K562 (cell line): ENCODE results near the gene POU2F3. TPM values are rescaled to one million over a fixed set of nuclear protein-coding genes. Genes with fewer than 3 reads are reported as not detected.

Experiments used
- ATAC-seq: fragments of 200-7000 bp; cut with Tn5 transposase; 3 replicates; pipeline ENCODE4 v1.9.1; 2020; ENCODE audit warnings: moderate library complexity
- BruUV-seq: library from RNA; stranded (reverse); fragments of 400-500 nt; replicated peaks from 2 replicates; lab custom pipeline; 2021; lab: Mats Ljungman, UMichigan
- CTCF ChIA-PET: fragments of 300-600 bp; formaldehyde crosslinking; extraction: SDS; loops from one replicate; lab custom pipeline; 2021; ENCODE audit warnings: low intra/inter-chr PET ratio; lab: Yijun Ruan, JAX
- POLR2A ChIA-PET: fragments of 300-600, 350-650 bp; sonication (Branson Sonifier 250); formaldehyde crosslinking; extraction: SDS; loops from one replicate; lab custom pipeline; 2021; ENCODE audit warnings: antibody characterized with exemption, inconsistent platforms; lab: Yijun Ruan, JAX
- DNase-seq, 4 experiments: peaks; one replicate each; pipeline versions ENCODE4 v3.0.0 to v3.0.0-alpha.2; 2011 to 2018; ENCODE audit warnings: low spot score in 3 of 4, mixed read lengths in 3 of 4; ENCODE audit errors: extremely low read depth in 1 of 4
- FAIRE-seq: peaks from 2 replicates; lab custom pipeline; 2011; peaks lifted over from hg19 to GRCh38; lab: Jason Lieb, UNC
- H2AFZ ChIP-seq: 2 replicates; pipeline ENCODE4 v1.6.0; 2011; ENCODE audit warnings: low read depth, low read length, control low read depth, inconsistent platforms
- H3K27ac ChIP-seq: fragments of 200-600 bp; 3 replicates; pipeline ENCODE4 v1.8.0; 2011; ENCODE audit warnings: low read depth, mild to moderate bottlenecking, control low read depth, inconsistent platforms, low read length, moderate library complexity, mixed read lengths; ENCODE audit errors: extremely low read depth
- H3K27me3 ChIP-seq, 2 experiments: fragments of 300-600 bp in 1 of 2; 2 replicates in 1 of 2; 3 replicates in 1 of 2; pipeline versions ENCODE4 v1.6.0 to v1.8.0; 2011; ENCODE audit warnings: inconsistent platforms in 2 of 2, low read length in 2 of 2, mild to moderate bottlenecking in 1 of 2, mixed read lengths in 1 of 2, moderate library complexity in 1 of 2; ENCODE audit not compliant: control insufficient read depth in 2 of 2, insufficient read depth in 2 of 2
- H3K36me3 ChIP-seq: fragments of 300-600 bp; 3 replicates; pipeline ENCODE4 v1.8.0; 2011; ENCODE audit warnings: mild to moderate bottlenecking, low read length, inconsistent platforms; ENCODE audit not compliant: control insufficient read depth, insufficient read depth
- H3K4me1 ChIP-seq, 2 experiments: fragments of 200-600 bp in 1 of 2; replicated peaks in 1 of 2; 2 replicates in 1 of 2; 3 replicates in 1 of 2; pipeline versions ENCODE4 v1.5.1 to v1.8.0; 2011; ENCODE audit warnings: inconsistent platforms in 2 of 2, low read length in 2 of 2, mild to moderate bottlenecking in 1 of 2, mixed read lengths in 1 of 2, moderate library complexity in 1 of 2; ENCODE audit not compliant: control insufficient read depth in 2 of 2, insufficient read depth in 2 of 2
- H3K4me2 ChIP-seq: 2 replicates; pipeline ENCODE4 v1.6.1; 2011; ENCODE audit warnings: low read length, control low read depth, inconsistent platforms, mixed read lengths; ENCODE audit not compliant: insufficient read depth
- H3K4me3 ChIP-seq: fragments of 200-600 bp; sonication (generic), shearing (Covaris generic); 2 replicates; pipeline ENCODE4 v1.5.1; 2016; ENCODE audit warnings: control low read depth, inconsistent platforms
- H3K79me2 ChIP-seq: fragments of 200-600 bp; 3 replicates; pipeline ENCODE4 v1.8.0; 2011; ENCODE audit warnings: low read length, inconsistent platforms; ENCODE audit not compliant: control insufficient read depth, insufficient read depth
- H3K9ac ChIP-seq, 2 experiments: 2 replicates each; pipeline versions ENCODE4 v1.6.0 to v1.6.1; 2011; ENCODE audit warnings: low read depth in 2 of 2, low read length in 2 of 2, control low read depth in 1 of 2, inconsistent platforms in 1 of 2, mild to moderate bottlenecking in 1 of 2, mixed read lengths in 1 of 2; ENCODE audit not compliant: insufficient read depth in 1 of 2
- H3K9me1 ChIP-seq: one replicate; pipeline ENCODE4 v1.6.0; 2011; ENCODE audit warnings: inconsistent platforms, mild to moderate bottlenecking, low read length, moderate library complexity; ENCODE audit not compliant: control insufficient read depth, insufficient read depth
- H3K9me3 ChIP-seq: replicated peaks from 2 replicates; pipeline ENCODE4 v1.5.1; 2011; ENCODE audit warnings: low read depth, low read length, inconsistent platforms; ENCODE audit not compliant: control insufficient read depth, insufficient read depth
- H4K20me1 ChIP-seq: replicated peaks from 2 replicates; pipeline ENCODE4 v1.6.1; 2011; ENCODE audit warnings: low read length, inconsistent platforms, mixed read lengths; ENCODE audit not compliant: control insufficient read depth, insufficient read depth
- CREBBP ChIP-seq: IDR thresholded peaks from one replicate; pipeline ENCODE4 v1.6.1; 2012; ENCODE audit warnings: low read depth, mild to moderate bottlenecking, control low read depth, inconsistent platforms, low read length
- CSDE1 ChIP-seq, 2 experiments: fragments of 450-650 bp; IDR thresholded peaks; 2 replicates each; pipeline ENCODE4 v1.6.1; 2016; ENCODE audit warnings: mild to moderate bottlenecking in 1 of 2
- ERF ChIP-seq: fragments of 450-650 bp; formaldehyde crosslinking; IDR thresholded peaks from 2 replicates; pipeline ENCODE4 v1.4.0; 2020; ENCODE audit warnings: mild to moderate bottlenecking, mixed read lengths
- POLR2AphosphoS5 ChIP-seq: IDR thresholded peaks from 2 replicates; pipeline ENCODE4 v1.6.1; 2011; ENCODE audit warnings: mild to moderate bottlenecking, low read depth, low read length, moderate library complexity; ENCODE audit not compliant: control insufficient read depth, insufficient read depth
- SUPT5H ChIP-seq: fragments of 450-650 bp; IDR thresholded peaks from 2 replicates; pipeline ENCODE4 v1.6.1; 2016
- ZBTB17 ChIP-seq: fragments of 450-650 bp; formaldehyde crosslinking; IDR thresholded peaks from 2 replicates; pipeline ENCODE4 v1.4.0; 2020; ENCODE audit warnings: mild to moderate bottlenecking
- ZNF263 ChIP-seq: sonication (generic); formaldehyde crosslinking; IDR thresholded peaks from 2 replicates; pipeline ENCODE4 v1.8.0; 2022; ENCODE audit warnings: mild to moderate bottlenecking, missing genetic modification reagents, borderline replicate concordance
- WGBS: fragments of 100-300 bp; shearing (Covaris generic); methylation state at CpG from one replicate; pipeline ENCODE4 v1.1.6; 2016; ENCODE audit warnings: low coverage, mixed read lengths; ENCODE audit not compliant: insufficient coverage; ENCODE audit errors: missing lambda C conversion rate; 5-methylcytosine and 5-hydroxymethylcytosine counted together
- in situ Hi-C: fragments of 300-500 bp; cut with MboI; formaldehyde crosslinking; loops from 4 replicates; pipeline ENCODE4 v1.15.0; 2018; ENCODE audit warnings: inconsistent platforms, mixed read lengths
- intact Hi-C: fragments of 100-400 bp; cut with micrococcal nuclease; formaldehyde crosslinking; loops from 2 replicates; pipeline ENCODE4 v1.14.2; 2022
- polyA plus RNA-seq, 8 experiments: library from polyadenylated mRNA; depleted of rRNA in 4 of 8; stranded (reverse) in 5 of 8; unstranded in 3 of 8; fragments of >200 nt; fragmentation: Nextera tagmentation in 2 of 8; fragmentation: Illumina TruSeq in 1 of 8; extraction: Ambion mirVana in 2 of 8; extraction: Trizol in 1 of 8; gene quantifications; 2 replicates each; pipeline versions ENCODE4 v1.2.1 to v1.2.3, GENCODE V29; 2011 to 2014; ENCODE audit warnings: inconsistent platforms in 1 of 8, missing spikeins in 1 of 8
- total RNA-seq, 7 experiments: library from RNA; depleted of rRNA in 6 of 7; stranded (reverse); fragments of >200 nt in 6 of 7; fragmentation: Illumina TruSeq in 2 of 7; extraction: Trizol in 2 of 7; gene quantifications; 2 replicates each; pipeline versions ENCODE4 v1.2.1 to v1.2.3, GENCODE V29; 2011 to 2021; ENCODE audit warnings: low replicate concordance in 1 of 7
- TF ChIP-seq, protein P1 (sequence below): sonication (generic); formaldehyde crosslinking; IDR thresholded peaks from 2 replicates; pipeline ENCODE4 v1.9.0; 2022; ENCODE audit warnings: mild to moderate bottlenecking, missing genetic modification reagents
- TF ChIP-seq, protein P2 (sequence below): fragments of 450-650 bp; formaldehyde crosslinking; IDR thresholded peaks from 2 replicates; pipeline ENCODE4 v1.4.0; 2022; ENCODE audit warnings: missing genetic modification characterization
- TF ChIP-seq, protein P3 (sequence below): IDR thresholded peaks from 2 replicates; pipeline ENCODE4 v1.6.1; 2012; ENCODE audit warnings: low read depth, low read length, improper control_type of control experiment, borderline replicate concordance
- TF ChIP-seq, protein P4 (sequence below): fragments of 450-650 bp; IDR thresholded peaks from 2 replicates; pipeline ENCODE4 v1.6.1; 2016; ENCODE audit warnings: borderline replicate concordance

POU2F3 gene
- total and polyA plus RNA-seq, 9 of the 15 experiments (the other 6 are each of a cell fraction or from before 2014, with no cell fraction given): not detected

DNA sequence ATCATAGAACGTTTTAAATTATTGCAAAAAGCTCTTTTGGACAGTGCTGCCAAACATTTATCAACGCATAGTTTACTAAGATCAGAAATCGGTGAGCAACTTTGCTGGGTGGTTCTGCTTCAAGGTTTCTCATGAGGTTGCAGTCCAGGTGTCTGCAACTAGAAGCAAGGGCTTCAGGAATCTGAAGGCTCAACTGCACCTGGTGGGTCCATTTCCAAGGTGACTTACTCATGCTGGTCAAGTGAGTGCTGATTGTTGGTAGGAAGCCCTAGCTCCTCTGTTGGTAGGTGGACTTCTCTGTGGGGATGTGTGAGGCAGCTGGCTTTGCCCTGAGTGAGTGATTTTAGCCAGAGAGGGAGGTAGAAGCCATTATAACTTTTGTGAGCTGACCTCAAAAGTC lies 118.8 kb downstream of the POU2F3 start:
- Histone ChIP-seq H3K9ac (peak overlapping the region in 1 of 2 experiments; percentile 33; a peak in 1 of 4 replicates), H3K4me1 (peaks cover 0 to 2% of the 10 kb centered on the region in 2 experiments; a peak in 1 of 5 replicates), H3K9me3 (no peaks in the 10 kb centered on the region), H4K20me1 (peaks cover 12% of the 10 kb centered on the region), H3K27me3 (no peaks in the 10 kb centered on the region), H3K9me1 (peaks cover 2% of the 10 kb centered on the region), H3K4me2 (no peak overlapping the region), H3K79me2 (peaks cover 91% of the 10 kb centered on the region), H3K36me3 (no peaks in the 10 kb centered on the region; the same call in 2 of the 3 replicates), H3K27ac (no peak overlapping the region), H3K4me3 (no peak overlapping the region), H2AFZ (no peak overlapping the region)
- FAIRE-seq: no peak
- peak; percentile 47 for ATAC-seq
- DNase-seq: no peak
- no TSS peak for BruUV-seq
- CTCF ChIA-PET: no interaction called here
- intact Hi-C loops: no loop called here
- POLR2A ChIA-PET: interaction anchor here (1.2 kb wide), 1 partner anchor 14 kb away, joined by 4 read pairs; no protein-coding TSS in a partner anchor
- in situ Hi-C loops: no loop called here
- 63% methylated on average over 3 of the region's 3 CpGs for WGBS
- TF ChIP-seq, protein P1, sequence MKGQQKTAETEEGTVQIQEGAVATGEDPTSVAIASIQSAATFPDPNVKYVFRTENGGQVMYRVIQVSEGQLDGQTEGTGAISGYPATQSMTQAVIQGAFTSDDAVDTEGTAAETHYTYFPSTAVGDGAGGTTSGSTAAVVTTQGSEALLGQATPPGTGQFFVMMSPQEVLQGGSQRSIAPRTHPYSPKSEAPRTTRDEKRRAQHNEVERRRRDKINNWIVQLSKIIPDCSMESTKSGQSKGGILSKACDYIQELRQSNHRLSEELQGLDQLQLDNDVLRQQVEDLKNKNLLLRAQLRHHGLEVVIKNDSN (CRISPR knock-in tag): no peak
- TF ChIP-seq, protein P2, sequence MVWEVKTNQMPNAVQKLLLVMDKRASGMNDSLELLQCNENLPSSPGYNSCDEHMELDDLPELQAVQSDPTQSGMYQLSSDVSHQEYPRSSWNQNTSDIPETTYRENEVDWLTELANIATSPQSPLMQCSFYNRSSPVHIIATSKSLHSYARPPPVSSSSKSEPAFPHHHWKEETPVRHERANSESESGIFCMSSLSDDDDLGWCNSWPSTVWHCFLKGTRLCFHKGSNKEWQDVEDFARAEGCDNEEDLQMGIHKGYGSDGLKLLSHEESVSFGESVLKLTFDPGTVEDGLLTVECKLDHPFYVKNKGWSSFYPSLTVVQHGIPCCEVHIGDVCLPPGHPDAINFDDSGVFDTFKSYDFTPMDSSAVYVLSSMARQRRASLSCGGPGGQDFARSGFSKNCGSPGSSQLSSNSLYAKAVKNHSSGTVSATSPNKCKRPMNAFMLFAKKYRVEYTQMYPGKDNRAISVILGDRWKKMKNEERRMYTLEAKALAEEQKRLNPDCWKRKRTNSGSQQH (CRISPR knock-in tag): no peak
- TF ChIP-seq SUPT5H (no peak), CREBBP (no peak), ERF (no peak), POLR2AphosphoS5 (no peak), ZBTB17 (CRISPR knock-in tag) (no peak), CSDE1 (IDR thresholded peaks at IDR 0.05) (no peak), ZNF263 (CRISPR knock-in tag) (no peak)
- TF ChIP-seq, protein P3, sequence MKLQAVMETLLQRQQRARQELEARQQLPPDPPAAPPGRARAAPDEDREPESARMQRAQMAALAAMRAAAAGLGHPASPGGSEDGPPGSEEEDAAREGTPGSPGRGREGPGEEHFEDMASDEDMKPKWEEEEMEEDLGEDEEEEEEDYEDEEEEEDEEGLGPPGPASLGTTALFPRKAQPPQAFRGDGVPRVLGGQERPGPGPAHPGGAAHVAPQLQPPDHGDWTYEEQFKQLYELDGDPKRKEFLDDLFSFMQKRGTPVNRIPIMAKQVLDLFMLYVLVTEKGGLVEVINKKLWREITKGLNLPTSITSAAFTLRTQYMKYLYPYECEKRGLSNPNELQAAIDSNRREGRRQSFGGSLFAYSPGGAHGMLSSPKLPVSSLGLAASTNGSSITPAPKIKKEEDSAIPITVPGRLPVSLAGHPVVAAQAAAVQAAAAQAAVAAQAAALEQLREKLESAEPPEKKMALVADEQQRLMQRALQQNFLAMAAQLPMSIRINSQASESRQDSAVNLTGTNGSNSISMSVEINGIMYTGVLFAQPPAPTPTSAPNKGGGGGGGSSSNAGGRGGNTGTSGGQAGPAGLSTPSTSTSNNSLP: no peak
- TF ChIP-seq, protein P4, sequence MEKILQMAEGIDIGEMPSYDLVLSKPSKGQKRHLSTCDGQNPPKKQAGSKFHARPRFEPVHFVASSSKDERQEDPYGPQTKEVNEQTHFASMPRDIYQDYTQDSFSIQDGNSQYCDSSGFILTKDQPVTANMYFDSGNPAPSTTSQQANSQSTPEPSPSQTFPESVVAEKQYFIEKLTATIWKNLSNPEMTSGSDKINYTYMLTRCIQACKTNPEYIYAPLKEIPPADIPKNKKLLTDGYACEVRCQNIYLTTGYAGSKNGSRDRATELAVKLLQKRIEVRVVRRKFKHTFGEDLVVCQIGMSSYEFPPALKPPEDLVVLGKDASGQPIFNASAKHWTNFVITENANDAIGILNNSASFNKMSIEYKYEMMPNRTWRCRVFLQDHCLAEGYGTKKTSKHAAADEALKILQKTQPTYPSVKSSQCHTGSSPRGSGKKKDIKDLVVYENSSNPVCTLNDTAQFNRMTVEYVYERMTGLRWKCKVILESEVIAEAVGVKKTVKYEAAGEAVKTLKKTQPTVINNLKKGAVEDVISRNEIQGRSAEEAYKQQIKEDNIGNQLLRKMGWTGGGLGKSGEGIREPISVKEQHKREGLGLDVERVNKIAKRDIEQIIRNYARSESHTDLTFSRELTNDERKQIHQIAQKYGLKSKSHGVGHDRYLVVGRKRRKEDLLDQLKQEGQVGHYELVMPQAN: no peak
